ENCODE data around the gene DMPK. TPM values are rescaled to one million over a fixed set of nuclear protein-coding genes. Genes with fewer than 3 reads are reported as not detected.

Gene DMPK
- total and polyA plus RNA-seq, 9 of the 15 experiments (the other 6 are each of a cell fraction or from before 2014, with no cell fraction given), result 0.24 to 31.3 (median 7.3) TPM

DNA sequence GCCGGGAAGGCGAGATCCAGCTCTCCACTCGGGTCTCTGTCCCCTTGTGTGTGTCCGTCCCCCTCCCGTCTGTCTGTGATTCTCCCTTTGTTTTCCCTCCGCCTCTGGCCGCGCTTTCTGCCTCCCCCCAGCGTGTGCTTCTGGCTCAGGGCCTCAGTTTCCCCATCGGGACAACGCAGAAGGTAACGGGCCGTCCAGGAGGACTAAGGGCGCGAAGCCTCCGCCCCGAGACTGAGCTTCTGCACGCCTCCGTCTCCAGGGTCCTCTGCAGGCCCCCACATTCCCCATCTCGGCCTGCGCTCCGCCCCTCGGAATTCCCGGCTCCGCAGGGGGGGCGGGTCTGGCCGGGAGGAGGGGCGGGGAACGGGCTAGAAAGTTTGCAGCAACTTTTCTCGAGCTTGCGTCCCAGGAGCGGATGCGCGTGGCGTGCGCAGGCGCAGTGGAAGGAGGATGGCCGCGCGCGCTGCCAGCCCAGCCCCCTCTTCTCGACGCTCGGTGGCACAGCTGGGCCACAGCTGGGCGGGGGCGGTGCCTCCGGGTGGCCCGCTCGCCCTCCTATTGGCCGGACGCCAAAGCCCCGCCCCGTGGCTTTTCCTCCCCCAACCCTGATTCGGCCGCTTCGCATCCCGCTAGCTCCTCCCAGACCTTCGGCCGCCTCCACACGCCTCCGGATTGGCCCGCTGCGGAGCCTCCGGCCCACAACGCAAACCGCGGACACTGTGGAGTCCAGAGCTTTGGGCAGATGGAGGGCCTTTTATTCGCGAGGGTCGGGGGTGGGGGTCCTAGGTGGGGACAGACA, 13.1 kb downstream of the DMPK start, which contains the start of gene SIX5 (continued):
- no peak for TF ChIP-seq PHTF2 (CRISPR knock-in tag; IDR thresholded peaks at IDR 0.05)
- peak; percentile 77 for TF ChIP-seq POLR2G (IDR thresholded peaks at IDR 0.05; ENCODE audit: low read depth, low read length)
- TF ChIP-seq XRCC5 (IDR thresholded peaks at IDR 0.05; ENCODE audit: low read depth, low read length), result 0 out of 2 replicates have a peak, but pooled peaks have one; percentile 26
- TF ChIP-seq TEAD4 (IDR thresholded peaks at IDR 0.05; ENCODE audit: low read length), result peak; percentile 62
- no peak for TF ChIP-seq TEAD4 (CRISPR knock-in tag; IDR thresholded peaks at IDR 0.05; ENCODE audit: borderline replicate concordance)
- peak; percentile 78 to 83 for TF ChIP-seq MLLT1 (IDR thresholded peaks at IDR 0.05)
- peak; percentile 60; the same call in 1 of the 2 replicates for TF ChIP-seq NBN (IDR thresholded peaks at IDR 0.05; ENCODE audit: low read depth)
- TF ChIP-seq ZBTB40 (IDR thresholded peaks at IDR 0.05), result 0 out of 2 replicates have a peak, but pooled peaks have one; percentile 10
- no peak for TF ChIP-seq ZBTB40 (CRISPR knock-in tag; IDR thresholded peaks at IDR 0.05)
- peak; percentile 63; the same call in 1 of the 2 replicates for TF ChIP-seq KLF16 (IDR thresholded peaks at IDR 0.05)

All from K562 (cell line).